Activated B cell treated with CpG ODN at 0.5 μM for 24 hours (primary cell): ENCODE results near the gene GFY. TPM values are rescaled to one million over a fixed set of nuclear protein-coding genes. Genes with fewer than 3 reads are reported as not detected.

ENCODE experiments used
- ATAC-seq: fragments of 200-7000 bp; cut with Tn5 transposase; one replicate; pipeline ENCODE4 v1.10.0; 2021; ENCODE audit warnings: low read depth, mild to moderate bottlenecking, moderate library complexity
- CTCF ChIA-PET: fragments of 350-600 bp; sonication (Branson Sonifier 250); formaldehyde crosslinking; loops from one replicate; lab custom pipeline; 2021; ENCODE audit warnings: antibody characterized with exemption; lab: Charles Lee
- POLR2A ChIA-PET: fragments of 350-600 bp; sonication (Branson Sonifier 250); formaldehyde crosslinking; loops from one replicate; lab custom pipeline; 2021; ENCODE audit warnings: antibody characterized with exemption; lab: Charles Lee
- DNase-seq: peaks from one replicate; pipeline ENCODE4 v3.0.0; 2022
- H3K27ac Mint-ChIP-seq: one replicate; pipeline ENCODE4 v1.8.0; 2020; ENCODE audit warnings: mixed read lengths
- H3K27me3 Mint-ChIP-seq: one replicate; pipeline ENCODE4 v1.8.0; 2021; ENCODE audit warnings: mixed read lengths
- H3K36me3 Mint-ChIP-seq: one replicate; pipeline ENCODE4 v1.8.0; 2021; ENCODE audit warnings: low read depth, mixed read lengths
- H3K4me1 Mint-ChIP-seq: one replicate; pipeline ENCODE4 v1.8.0; 2021; ENCODE audit warnings: mixed read lengths
- H3K4me3 Mint-ChIP-seq: one replicate; pipeline ENCODE4 v1.8.0; 2020; ENCODE audit warnings: mild to moderate bottlenecking, mixed read lengths
- H3K9me3 Mint-ChIP-seq: one replicate; pipeline ENCODE4 v1.8.0; 2020; ENCODE audit warnings: mixed read lengths
- CTCF ChIP-seq: fragments of 200-600 bp; IDR thresholded peaks from one replicate; pipeline ENCODE4 v1.8.0; 2022; ENCODE audit warnings: antibody characterized with exemption, mild to moderate bottlenecking
- intact Hi-C: fragments of 100-400 bp; cut with micrococcal nuclease; formaldehyde crosslinking; loops from one replicate; pipeline ENCODE4 v1.15.1; 2024
- total RNA-seq: library from RNA; stranded (reverse); gene quantifications from 2 replicates; pipeline ENCODE4 v1.2.3, GENCODE V29; 2022

Gene GFY
- total RNA-seq, 1 donor from 2014 or later, result not detected

DNA sequence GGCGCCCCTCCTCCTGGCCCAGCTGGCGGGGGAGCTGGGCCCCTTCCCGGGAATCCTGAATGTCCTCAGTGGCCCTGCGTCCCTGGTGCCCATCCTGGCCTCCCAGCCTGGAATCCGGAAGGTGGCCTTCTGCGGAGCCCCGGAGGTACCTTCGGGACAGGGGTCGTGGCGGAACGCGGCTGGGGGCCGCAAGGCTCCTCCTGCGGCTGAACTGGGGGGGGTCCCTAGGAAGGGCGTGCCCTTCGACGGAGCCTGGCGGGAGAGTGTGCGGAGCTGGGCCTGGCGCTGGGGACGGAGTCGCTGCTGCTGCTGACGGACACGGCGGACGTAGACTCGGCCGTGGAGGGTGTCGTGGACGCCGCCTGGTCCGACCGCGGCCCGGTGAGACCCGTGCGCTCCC is 36.5 kb downstream of the GFY start:
- no peak for TF ChIP-seq CTCF
- Mint-ChIP-seq H3K27me3 (no peaks in the 10 kb centered on the region), H3K9me3 (no peaks in the 10 kb centered on the region)

DNA sequence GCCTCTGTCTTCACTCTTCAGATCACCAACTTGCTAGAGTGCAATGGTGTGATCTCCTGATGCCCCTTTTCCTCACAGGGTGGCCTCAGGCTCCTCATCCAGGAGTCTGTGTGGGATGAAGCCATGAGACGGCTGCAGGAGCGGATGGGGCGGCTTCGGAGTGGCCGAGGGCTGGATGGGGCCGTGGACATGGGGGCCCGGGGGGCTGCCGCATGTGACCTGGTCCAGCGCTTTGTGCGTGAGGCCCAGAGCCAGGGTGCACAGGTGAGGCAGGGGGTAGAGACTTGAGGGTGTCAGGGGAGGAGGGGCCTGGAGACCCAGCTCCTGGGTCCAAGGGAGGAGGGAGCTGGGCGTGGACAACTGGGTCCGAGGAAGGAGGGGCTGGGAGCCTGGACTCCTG is 37.3 kb downstream of the GFY start:
- ATAC-seq, result no peak
- no peak for DNase-seq
- Mint-ChIP-seq H3K9me3 (no peaks in the 10 kb centered on the region), H3K27me3 (no peaks in the 10 kb centered on the region), H3K4me3 (no peak overlapping the region), H3K36me3 (peaks cover 40% of the 10 kb centered on the region), H3K4me1 (peaks cover 4% of the 10 kb centered on the region), H3K27ac (no peak overlapping the region)
- POLR2A ChIA-PET, result no interaction called here
- TF ChIP-seq CTCF, result no peak
- intact Hi-C loops, result no loop called here
- CTCF ChIA-PET, result no interaction called here

More for the DNA sequence above, 36.5 kb downstream of the GFY start:
- POLR2A ChIA-PET, result interaction anchor here (0.7 kb wide), 1 partner anchor 9 kb away, joined by 3 read pairs; no protein-coding TSS in a partner anchor
- Mint-ChIP-seq H3K4me1 (peaks cover 7% of the 10 kb centered on the region), H3K27ac (no peak overlapping the region), H3K4me3 (no peak overlapping the region), H3K36me3 (peaks cover 48% of the 10 kb centered on the region)
- DNase-seq (no peak), ATAC-seq (no peak)
- CTCF ChIA-PET, result no interaction called here
- intact Hi-C loops, result no loop called here

DNA sequence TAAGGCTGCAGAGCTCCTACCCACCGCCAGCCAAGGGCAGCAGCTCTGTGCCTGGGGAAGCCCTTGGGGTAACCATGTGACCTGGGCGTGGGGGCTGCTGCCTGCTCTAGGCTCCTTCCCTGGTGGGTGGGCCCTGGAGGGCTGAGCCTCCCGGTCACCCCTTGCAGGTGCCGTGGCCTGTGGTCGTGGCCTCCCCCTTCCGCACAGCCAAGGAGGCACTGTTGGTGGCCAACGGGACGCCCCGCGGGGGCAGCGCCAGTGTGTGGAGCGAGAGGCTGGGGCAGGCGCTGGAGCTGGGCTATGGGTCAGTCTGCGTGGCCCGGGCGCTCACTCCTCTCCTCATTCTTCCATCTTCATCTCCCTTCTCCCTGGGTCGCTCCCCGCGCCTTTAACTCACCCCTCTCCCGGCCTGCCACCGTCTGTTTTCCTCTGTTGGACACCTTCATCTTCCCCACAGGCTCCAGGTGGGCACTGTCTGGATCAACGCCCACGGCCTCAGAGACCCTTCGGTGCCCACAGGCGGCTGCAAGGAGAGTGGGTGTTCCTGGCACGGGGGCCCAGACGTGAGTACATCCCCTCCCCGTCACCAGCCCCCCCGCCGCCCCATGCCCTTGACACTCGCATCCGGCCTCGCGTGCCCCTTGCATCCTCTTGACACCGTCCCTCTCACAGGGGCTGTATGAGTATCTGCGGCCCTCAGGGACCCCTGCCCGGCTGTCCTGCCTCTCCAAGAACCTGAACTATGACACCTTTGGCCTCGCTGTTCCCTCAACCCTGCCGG is 39.0 kb downstream of the GFY start:
- no peaks in the 10 kb centered on the region for H3K9me3 Mint-ChIP-seq
- no peak for TF ChIP-seq CTCF
- H3K27ac Mint-ChIP-seq, result no peak overlapping the region
- CTCF ChIA-PET, result no interaction called here
- H3K27me3 Mint-ChIP-seq, result no peaks in the 10 kb centered on the region
- POLR2A ChIA-PET, result interaction anchor here (0.6 to 11.0 kb wide), 3 partner anchors 12 to 124 kb away, joined by 4 to 193 read pairs (median 5); partner anchors contain the start of genes ALDH16A1 and PIH1D1
- intact Hi-C loops, result no loop called here
- H3K36me3 Mint-ChIP-seq, result peaks cover 41% of the 10 kb centered on the region
- no peak for ATAC-seq
- H3K4me3 Mint-ChIP-seq, result no peak overlapping the region
- H3K4me1 Mint-ChIP-seq, result peaks cover 9% of the 10 kb centered on the region
- DNase-seq, result no peak

- ATAC-seq (no peak), DNase-seq (no peak)
- H3K9me3 Mint-ChIP-seq, result no peaks in the 10 kb centered on the region
- peaks cover 31% of the 10 kb centered on the region for H3K36me3 Mint-ChIP-seq
- H3K27me3 Mint-ChIP-seq, result no peaks in the 10 kb centered on the region
- H3K27ac Mint-ChIP-seq, result no peak overlapping the region
- CTCF ChIA-PET, result no interaction called here
- H3K4me1 Mint-ChIP-seq, result peaks cover 20% of the 10 kb centered on the region
- H3K4me3 Mint-ChIP-seq, result no peak overlapping the region
- intact Hi-C loops, result no loop called here
- POLR2A ChIA-PET, result interaction anchor here (0.6 to 11.0 kb wide), 3 partner anchors 13 to 687 kb away, joined by 4 to 193 read pairs (median 8); partner anchors contain the start of genes ALDH16A1 and PIH1D1
- no peak for TF ChIP-seq CTCF
These were observed 40.2 kb downstream of the GFY start for GRCh38 chr19:49465371-49465770.

DNA sequence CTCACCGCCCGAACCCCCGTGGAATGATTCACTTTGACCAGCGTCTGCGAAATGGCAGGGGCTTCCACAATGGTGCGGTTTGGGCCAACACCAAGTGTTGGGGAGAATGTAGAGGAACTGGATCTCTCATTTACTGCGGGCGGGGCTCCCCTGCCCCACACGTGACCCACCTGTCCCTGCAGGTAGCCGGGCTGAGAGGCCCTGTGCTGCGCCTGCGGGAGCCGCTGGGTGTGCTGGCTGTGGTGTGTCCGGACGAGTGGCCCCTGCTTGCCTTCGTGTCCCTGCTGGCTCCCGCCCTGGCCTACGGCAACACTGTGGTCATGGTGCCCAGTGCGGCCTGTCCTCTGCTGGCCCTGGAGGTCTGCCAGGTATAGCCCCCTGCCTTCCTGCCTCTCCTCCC is 43.0 kb downstream of the GFY start:
- Mint-ChIP-seq H3K27ac (peak overlapping the region; percentile 97), H3K4me1 (peaks cover 39% of the 10 kb centered on the region), H3K9me3 (no peaks in the 10 kb centered on the region), H3K4me3 (no peak overlapping the region), H3K27me3 (no peaks in the 10 kb centered on the region), H3K36me3 (peaks cover 26% of the 10 kb centered on the region)
- TF ChIP-seq CTCF, result no peak
- intact Hi-C loops, result loop anchor here (2.0 kb wide), 1 partner anchor 19 kb away; the partner anchor contains the start of gene RPL13A
- no peak for DNase-seq
- POLR2A ChIA-PET, result interaction anchor here (0.9 to 11.0 kb wide), 2 partner anchors 16 to 77 kb away, joined by 4 to 193 read pairs; partner anchors contain the start of genes ALDH16A1 and PIH1D1
- no peak for ATAC-seq
- CTCF ChIA-PET, result interaction anchor here (1.3 kb wide), 1 partner anchor 16 kb away, joined by 4 read pairs; the partner anchor contains the start of gene PIH1D1
